HCT116 (cell line): ENCODE results near the gene CCBE1. TPM values are rescaled to one million over a fixed set of nuclear protein-coding genes. Genes with fewer than 3 reads are reported as not detected.

ENCODE experiments used
- ATAC-seq: fragments of 200-7000 bp; cut with Tn5 transposase; 2 replicates; pipeline ENCODE4 v1.9.1; 2020; ENCODE audit warnings: mild to moderate bottlenecking, moderate library complexity
- BruUV-seq: library from RNA; stranded (reverse); fragments of 400-500 nt; replicated peaks from 2 replicates; lab custom pipeline; 2021; lab: Mats Ljungman, UMichigan
- CTCF ChIA-PET: fragments of 300-600 bp; sonication (Branson Sonifier 250); formaldehyde crosslinking; loops from one replicate; lab custom pipeline; 2021; ENCODE audit warnings: antibody characterized with exemption; lab: Charles Lee
- POLR2A ChIA-PET: fragments of 300-600, 350-600 bp; sonication (Branson Sonifier 250); formaldehyde crosslinking; loops from one replicate; lab custom pipeline; 2021; ENCODE audit warnings: antibody characterized with exemption; lab: Charles Lee
- RAD21 ChIA-PET, 2 experiments: fragments of 300-600 bp; sonication (Branson Sonifier 250); formaldehyde crosslinking; loops; one replicate each; lab custom pipeline; 2023; ENCODE audit warnings: low total read pairs in 2 of 2; ENCODE audit not compliant: uncharacterized antibody in 2 of 2, unreplicated experiment in 2 of 2, low non-redundant PET in 1 of 2; lab: Charles Lee
- DNase-seq: peaks from one replicate; pipeline ENCODE4 v3.0.0-alpha.2; 2010; ENCODE audit warnings: low read depth, low spot score
- H2AFZ ChIP-seq: fragments of 200-600 bp; shearing (Covaris generic), sonication (generic); 2 replicates; pipeline ENCODE4 v1.6.1; 2017; ENCODE audit warnings: low read depth, mixed run types, mixed read lengths, antibody characterized with exemption, low read length; ENCODE audit not compliant: poor library complexity, severe bottlenecking
- H3K27ac ChIP-seq: 2 replicates; pipeline ENCODE4 v1.5.1; 2012; ENCODE audit warnings: low read depth, low read length
- H3K27me3 ChIP-seq: fragments of 200-600 bp; sonication (generic); 2 replicates; pipeline ENCODE4 v1.6.1; 2016; ENCODE audit warnings: mixed run types, low read length, mixed read lengths; ENCODE audit not compliant: insufficient read depth
- H3K36me3 ChIP-seq, 2 experiments: fragments of 200-500 bp in 1 of 2; fragments of 200-600 bp in 1 of 2; sonication (Bioruptor generic) in 1 of 2; sonication (generic) in 1 of 2; 2 replicates each; pipeline versions ENCODE4 v1.5.1 to v1.6.1; 2014 to 2016; ENCODE audit warnings: low read length in 2 of 2, inconsistent platforms in 1 of 2, mixed read lengths in 1 of 2, mixed run types in 1 of 2; ENCODE audit not compliant: insufficient read depth in 2 of 2, control insufficient read depth in 1 of 2
- H3K4me1 ChIP-seq, 2 experiments: fragments of 200-600 bp in 1 of 2; sonication (generic) in 1 of 2; 2 replicates each; pipeline versions ENCODE4 v1.5.1 to v1.6.1; 2012 to 2017; ENCODE audit warnings: low read length in 2 of 2, inconsistent platforms in 1 of 2, mild to moderate bottlenecking in 1 of 2, mixed read lengths in 1 of 2, mixed run types in 1 of 2, moderate library complexity in 1 of 2; ENCODE audit not compliant: insufficient read depth in 2 of 2, control insufficient read depth in 1 of 2
- H3K4me2 ChIP-seq: fragments of 200-600 bp; sonication (generic); 2 replicates; pipeline ENCODE4 v1.6.1; 2017; ENCODE audit warnings: mixed run types, low read length, mixed read lengths
- H3K4me3 ChIP-seq, 2 experiments: fragments of 200-600 bp in 1 of 2; sonication (generic) in 1 of 2; replicated peaks in 1 of 2; 2 replicates each; pipeline ENCODE4 v1.5.1; 2011 to 2016; ENCODE audit warnings: low read length in 2 of 2, control low read depth in 1 of 2, low read depth in 1 of 2, mild to moderate bottlenecking in 1 of 2, mixed read lengths in 1 of 2, mixed run types in 1 of 2
- H3K79me2 ChIP-seq: fragments of 200-600 bp; sonication (generic); 2 replicates; pipeline ENCODE4 v1.6.1; 2017; ENCODE audit warnings: mild to moderate bottlenecking, mixed run types, low read length, moderate library complexity, mixed read lengths; ENCODE audit not compliant: insufficient read depth
- H3K9ac ChIP-seq: fragments of 200-600 bp; sonication (generic); 2 replicates; pipeline ENCODE4 v1.6.1; 2016; ENCODE audit warnings: low read length, mixed read lengths
- H3K9me2 ChIP-seq: fragments of 200-600 bp; sonication (generic), shearing (Covaris generic); 2 replicates; pipeline ENCODE4 v1.6.1; 2017; ENCODE audit warnings: mixed run types, mild to moderate bottlenecking, moderate library complexity; ENCODE audit not compliant: insufficient read depth
- H3K9me3 ChIP-seq, 2 experiments: fragments of 200-500 bp in 1 of 2; fragments of 200-600 bp in 1 of 2; sonication (Bioruptor generic) in 1 of 2; sonication (generic) in 1 of 2; 2 replicates each; pipeline ENCODE4 v1.6.1; 2014 to 2017; ENCODE audit warnings: low read length in 2 of 2, mixed read lengths in 2 of 2, inconsistent platforms in 1 of 2, low read depth in 1 of 2, mild to moderate bottlenecking in 1 of 2, mixed run types in 1 of 2, moderate library complexity in 1 of 2; ENCODE audit not compliant: control insufficient read depth in 1 of 2, insufficient read depth in 1 of 2
- H4K20me1 ChIP-seq: fragments of 200-600 bp; sonication (generic), shearing (Covaris generic); 2 replicates; pipeline ENCODE4 v1.6.1; 2017; ENCODE audit warnings: mixed run types, mild to moderate bottlenecking, moderate library complexity; ENCODE audit not compliant: insufficient read depth
- CBX3 ChIP-seq: IDR thresholded peaks from 2 replicates; pipeline ENCODE4 v1.6.1; 2012; ENCODE audit warnings: low read depth
- CEBPB ChIP-seq: IDR thresholded peaks from 2 replicates; pipeline ENCODE4 v1.6.1; 2012; ENCODE audit warnings: low read depth
- CTCF ChIP-seq, 3 experiments: fragments of 200-600 bp in 1 of 3; sonication (generic) in 1 of 3; IDR thresholded peaks in 2 of 3; conservative IDR thresholded peaks in 1 of 3; 2 replicates each; pipeline ENCODE4 v1.5.1; 2012 to 2017; ENCODE audit warnings: low read depth in 2 of 3, low read length in 2 of 3, antibody characterized with exemption in 1 of 3, borderline replicate concordance in 1 of 3, control low read depth in 1 of 3, mild to moderate bottlenecking in 1 of 3, mixed read lengths in 1 of 3, mixed run types in 1 of 3, moderate library complexity in 1 of 3; ENCODE audit not compliant: insufficient read depth in 1 of 3
- EGR1 ChIP-seq: IDR thresholded peaks from 2 replicates; pipeline ENCODE4 v1.6.1; 2012; ENCODE audit warnings: low read depth
- ELF1 ChIP-seq: IDR thresholded peaks from 2 replicates; pipeline ENCODE4 v1.6.1; 2012; ENCODE audit warnings: low read depth, borderline replicate concordance
- EZH2 ChIP-seq: fragments of 200-600 bp; sonication (generic); IDR thresholded peaks from 2 replicates; pipeline ENCODE4 v1.6.1; 2017; ENCODE audit warnings: antibody characterized with exemption, mixed run types
- EZH2phosphoT487 ChIP-seq: fragments of 200-600 bp; IDR thresholded peaks from 2 replicates; pipeline ENCODE4 v1.6.1; 2018; ENCODE audit warnings: antibody characterized with exemption, borderline replicate concordance
- MAX ChIP-seq: IDR thresholded peaks from 2 replicates; pipeline ENCODE4 v1.6.1; 2012
- POLR2AphosphoS5 ChIP-seq: IDR thresholded peaks from 2 replicates; pipeline ENCODE4 v1.6.1; 2011; ENCODE audit warnings: mild to moderate bottlenecking, low read depth, low read length, moderate library complexity
- RAD21 ChIP-seq: IDR thresholded peaks from 2 replicates; pipeline ENCODE4 v1.6.1; 2012; ENCODE audit warnings: low read depth, mild to moderate bottlenecking
- REST ChIP-seq: IDR thresholded peaks from 2 replicates; pipeline ENCODE4 v1.6.1; 2012; ENCODE audit warnings: low read depth
- SIN3A ChIP-seq: IDR thresholded peaks from 2 replicates; pipeline ENCODE4 v1.6.1; 2012; ENCODE audit warnings: low read depth
- TCF7L2 ChIP-seq: IDR thresholded peaks from 2 replicates; pipeline ENCODE4 v1.7.0; 2011; ENCODE audit warnings: borderline replicate concordance, inconsistent platforms; ENCODE audit not compliant: insufficient read depth, insufficient read length; ENCODE audit errors: extremely low read depth
- ZFX ChIP-seq: fragments of 450-650 bp; IDR thresholded peaks from 2 replicates; pipeline ENCODE4 v1.6.1; 2017
- ZNF274 ChIP-seq: fragments of 200-500 bp; sonication (Bioruptor generic); IDR thresholded peaks from 2 replicates; pipeline ENCODE4 v1.6.1; 2014; ENCODE audit warnings: mild to moderate bottlenecking, low read depth, low read length, inconsistent platforms
- intact Hi-C: fragments of 100-400 bp; cut with micrococcal nuclease; formaldehyde crosslinking; loops from 2 replicates; pipeline ENCODE4 v1.10.0; 2022
- total RNA-seq: library from RNA; stranded (reverse); gene quantifications from one replicate; pipeline ENCODE4 v1.2.1, GENCODE V29; 2021; ENCODE audit not compliant: unreplicated experiment

Gene CCBE1
- total RNA-seq, 1 experiment from 2014 or later, result 0.84 TPM

DNA sequence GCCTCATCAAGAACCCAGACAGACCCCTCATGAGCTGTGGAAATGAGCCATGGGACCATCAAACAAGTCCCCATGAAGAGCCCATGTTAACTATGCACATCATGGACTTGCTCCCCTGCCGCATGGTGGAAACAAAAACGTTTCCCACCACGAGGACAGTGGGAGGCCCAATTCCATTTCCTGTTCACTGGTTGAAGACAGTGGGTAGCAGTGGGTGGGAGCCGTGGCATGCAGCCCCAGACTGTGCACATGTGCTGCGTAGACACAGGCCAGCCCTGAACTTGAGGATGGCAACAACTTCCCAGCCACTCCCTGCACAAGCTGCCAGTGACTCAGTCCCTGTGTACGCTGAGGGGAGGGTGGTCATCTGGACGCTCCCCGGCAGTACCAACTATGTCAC is 229.7 kb downstream of the CCBE1 start:
- Histone ChIP-seq H3K4me3 (no peak overlapping the region), H3K36me3 (no peaks in the 10 kb centered on the region), H3K4me1 (no peaks in the 10 kb centered on the region), H3K9ac (no peak overlapping the region), H3K27me3 (peaks cover 16% of the 10 kb centered on the region), H3K9me3 (no peaks in the 10 kb centered on the region), H3K79me2 (no peaks in the 10 kb centered on the region), H3K4me2 (no peak overlapping the region), H2AFZ (no peak overlapping the region), H3K27ac (no peak overlapping the region), H3K9me2 (no peaks in the 10 kb centered on the region), H4K20me1 (no peaks in the 10 kb centered on the region)
- intact Hi-C loops, result no loop called here
- BruUV-seq, result no TSS peak
- CTCF ChIA-PET, result no interaction called here
- POLR2A ChIA-PET, result no interaction called here
- ATAC-seq, result no peak
- TF ChIP-seq CEBPB (no peak), ZFX (no peak), TCF7L2 (no peak), POLR2AphosphoS5 (no peak)
- DNase-seq, result no peak
- RAD21 ChIA-PET, result no interaction called here

GRCh38 chr18:59466980-59467379 is 230.2 kb downstream of the CCBE1 start:
- BruUV-seq, result no TSS peak
- CTCF ChIA-PET, result no interaction called here

More at GRCh38 chr18:59466980-59467379, 230.2 kb downstream of the CCBE1 start:
- no peak for ATAC-seq
- no peak for TF ChIP-seq EZH2
- TF ChIP-seq ZNF274, result no peak
- no peak for TF ChIP-seq MAX
- TF ChIP-seq SIN3A, result no peak
- TF ChIP-seq CTCF (IDR thresholded peaks at IDR 0.05 in 2 of 3, conservative IDR thresholded peaks at IDR 0.05 in 1 of 3; ENCODE audit: borderline replicate concordance in 1 of 3, insufficient read depth in 1 of 3, low read depth in 2 of 3, low read length in 2 of 3), result no peak
- no peak for TF ChIP-seq EZH2phosphoT487
- TF ChIP-seq REST, result no peak
- no peak for TF ChIP-seq CBX3
- no peak for TF ChIP-seq EGR1
- no peak for TF ChIP-seq RAD21
- no peak for TF ChIP-seq ELF1
- TF ChIP-seq, all 23 proteins: peak for 0
- H3K4me1 ChIP-seq, result no peaks in the 10 kb centered on the region
- H3K4me2 ChIP-seq, result no peak overlapping the region
- no peak overlapping the region for H3K9ac ChIP-seq
- no peaks in the 10 kb centered on the region for H3K79me2 ChIP-seq
- DNase-seq, result no peak
- ChIA-PET POLR2A (no interaction called here), RAD21 (no interaction called here)
- no peak overlapping the region for H2AFZ ChIP-seq
- H3K4me3 ChIP-seq, result no peak overlapping the region
- H3K9me3 ChIP-seq, result no peaks in the 10 kb centered on the region
- H3K27me3 ChIP-seq, result peaks cover 11% of the 10 kb centered on the region
- H3K27ac ChIP-seq, result no peak overlapping the region
- intact Hi-C loops, result no loop called here
- H3K36me3 ChIP-seq, result no peaks in the 10 kb centered on the region
- H3K9me2 ChIP-seq, result no peaks in the 10 kb centered on the region
- no peaks in the 10 kb centered on the region for H4K20me1 ChIP-seq
